Measurements from ENCODE around the gene BIK. TPM values are rescaled to one million over a fixed set of nuclear protein-coding genes. Genes with fewer than 3 reads are reported as not detected.

Gene BIK
- total RNA-seq, 3 donors from 2014 or later = 8.4 to 28.3 (median 20.6) TPM

- DNase-seq (peak in 2 of 3 donors; percentile 32 to 59), ATAC-seq (no peak)
- no peaks in the 10 kb centered on the region for H3K9me3 ChIP-seq
- H3K4me3 ChIP-seq = no peak overlapping the region
- intact Hi-C loops (cut with DNase I, micrococcal nuclease) = no loop called here
- TF ChIP-seq CTCF (IDR thresholded peaks at IDR 0.05) = no peak
- peaks cover 27% of the 10 kb centered on the region for H3K4me1 ChIP-seq (ENCODE audit: low read depth)
- H3K36me3 ChIP-seq (ENCODE audit: low read depth) = no peaks in the 10 kb centered on the region
Observed at GRCh38 chr22:43150731-43151206, 40.2 kb downstream of the BIK start.

- TF ChIP-seq CTCF (IDR thresholded peaks at IDR 0.05) = no peak
- intact Hi-C loops (cut with DNase I, micrococcal nuclease) = no loop called here
- Histone ChIP-seq H3K36me3 (ENCODE audit: low read depth) (no peaks in the 10 kb centered on the region), H3K9me3 (no peaks in the 10 kb centered on the region), H3K4me3 (peak within 1 kb of the TSS; percentile 60), H3K4me1 (ENCODE audit: low read depth) (peaks cover 27% of the 10 kb centered on the region)
- peak; percentile 84 to 90 (median 87) for DNase-seq
- peak; percentile 84 for ATAC-seq
Observed at GRCh38 chr22:43151251-43152002, 40.9 kb downstream of the BIK start, which contains the start of gene TSPO. Gene TSPO (plus strand): TSS chr22:43151559. CDS start chr22:43159239, 7,680 bp downstream.

- intact Hi-C loops (cut with DNase I, micrococcal nuclease) = no loop called here
- H3K36me3 ChIP-seq (ENCODE audit: low read depth) = no peaks in the 10 kb centered on the region
- H3K4me1 ChIP-seq (ENCODE audit: low read depth) = peaks cover 30% of the 10 kb centered on the region
- peak overlapping the region; percentile 60 for H3K4me3 ChIP-seq
- no peak for ATAC-seq
- TF ChIP-seq CTCF (IDR thresholded peaks at IDR 0.05) = no peak
- DNase-seq = no peak
- H3K9me3 ChIP-seq = no peaks in the 10 kb centered on the region
Observed at GRCh38 chr22:43152003-43152356, 41.4 kb downstream of the BIK start.

- peak; percentile 88 for ATAC-seq
- Histone ChIP-seq H3K4me3 (peak overlapping the region; percentile 60), H3K4me1 (ENCODE audit: low read depth) (peaks cover 33% of the 10 kb centered on the region), H3K36me3 (ENCODE audit: low read depth) (no peaks in the 10 kb centered on the region), H3K9me3 (no peaks in the 10 kb centered on the region)
- peak; percentile 91 to 92 (median 91) for DNase-seq
- no peak for TF ChIP-seq CTCF (IDR thresholded peaks at IDR 0.05)
- intact Hi-C loops (cut with DNase I, micrococcal nuclease) = no loop called here
Observed at GRCh38 chr22:43152357-43153071, 42.0 kb downstream of the BIK start.

- intact Hi-C loops (cut with DNase I, micrococcal nuclease) = no loop called here
- DNase-seq (no peak), ATAC-seq (no peak)
- H3K36me3 ChIP-seq (ENCODE audit: low read depth) = no peaks in the 10 kb centered on the region
- no peaks in the 10 kb centered on the region for H3K9me3 ChIP-seq
- TF ChIP-seq CTCF (IDR thresholded peaks at IDR 0.05) = no peak
- peaks cover 44% of the 10 kb centered on the region for H3K4me1 ChIP-seq (ENCODE audit: low read depth)
- H3K4me3 ChIP-seq = no peak overlapping the region
Observed at GRCh38 chr22:43153899-43154298, 43.3 kb downstream of the BIK start.

All from mucosa of descending colon (tissue), 3 donors.